Suprapubic skin (tissue), 4 donors: Measurements from ENCODE around the gene VCX2.

ENCODE experiments used
- CTCF ChIP-seq, 2 donors: fragments of 200-600 bp in 1 of 2; fragments of 450-650 bp in 1 of 2; sonication (generic) in 1 of 2; IDR thresholded peaks; one replicate each; pipeline ENCODE4 v1.5.1; 2016 to 2019; ENCODE audit warnings: antibody characterized with exemption in 2 of 2, mild to moderate bottlenecking in 1 of 2, moderate library complexity in 1 of 2
- EP300 ChIP-seq: sonication (generic); formaldehyde crosslinking; IDR thresholded peaks from one replicate; pipeline ENCODE4 v1.6.1; 2017; ENCODE audit warnings: antibody characterized with exemption
- POLR2A ChIP-seq, 2 donors: fragments of 450-650 bp; IDR thresholded peaks; one replicate each; pipeline ENCODE4 v1.6.1; 2017; ENCODE audit warnings: antibody characterized with exemption in 2 of 2, mild to moderate bottlenecking in 2 of 2, moderate library complexity in 2 of 2
- POLR2AphosphoS5 ChIP-seq, 3 donors: sonication (generic); formaldehyde crosslinking; IDR thresholded peaks; one replicate each; pipeline ENCODE4 v1.6.1; 2017; ENCODE audit warnings: antibody characterized with exemption in 3 of 3

DNA sequence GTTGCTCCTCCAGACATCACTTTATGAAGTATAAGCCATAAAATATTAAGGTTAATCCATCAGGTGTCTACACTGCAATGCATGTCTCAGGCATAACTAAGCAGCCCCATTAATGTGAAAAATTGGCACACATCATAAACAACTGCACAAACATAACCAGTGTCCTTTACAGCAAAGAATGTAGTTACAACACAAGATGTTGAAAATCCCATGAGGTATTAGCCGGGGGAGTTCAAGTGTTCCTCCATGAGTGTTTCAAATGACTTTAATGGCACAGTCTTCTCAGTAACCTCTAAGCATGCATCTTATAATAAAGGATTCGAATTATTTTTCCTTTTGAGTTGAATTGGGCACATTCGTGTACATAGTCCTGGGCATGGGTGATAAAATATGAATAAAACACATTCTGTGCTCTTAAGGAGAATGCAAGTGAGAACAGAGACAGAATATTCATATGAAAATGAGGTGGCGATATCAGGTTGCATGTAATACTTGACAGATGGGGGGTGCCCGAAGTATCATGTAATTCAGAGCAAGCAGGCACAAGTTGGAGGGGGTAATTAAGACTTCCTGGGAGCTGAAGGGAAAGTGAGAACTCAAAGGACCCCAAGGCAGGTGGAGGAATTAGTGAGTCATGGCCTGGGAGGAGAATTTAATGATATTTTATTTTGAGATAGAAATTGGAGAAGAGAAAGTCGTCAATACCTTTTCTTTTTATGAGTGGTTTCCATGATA, 18.2 kb upstream of the VCX2 start:
- TF ChIP-seq CTCF (IDR thresholded peaks at IDR 0.05) (no peak), POLR2A (IDR thresholded peaks at IDR 0.05) (no peak), EP300 (no peak), POLR2AphosphoS5 (IDR thresholded peaks at IDR 0.05) (no peak)
